Activated naive CD8-positive, alpha-beta T cell treated with anti-CD3 and anti-CD28 coated beads, Interleukin-2, amount 50 U/mL, for 24 hours (primary cell): ENCODE data around the gene FOXO6.
"Not testable (repeated sequence)": the region's sequence is repeated elsewhere in the genome, so short reads cannot be mapped to it uniquely, and the experiment has no call there.

Experiments
- ATAC-seq: fragments of 150-1000 bp; cut with Tn5 transposase; one replicate; pipeline ENCODE4 v1.10.0; 2021
- DNase-seq: peaks from one replicate; pipeline ENCODE4 v3.0.0; 2021
- H3K27ac Mint-ChIP-seq: one replicate; pipeline ENCODE4 v1.8.0; 2021; ENCODE audit warnings: mild to moderate bottlenecking, mixed read lengths
- H3K27me3 Mint-ChIP-seq: one replicate; pipeline ENCODE4 v1.8.0; 2021; ENCODE audit warnings: mixed read lengths
- H3K36me3 Mint-ChIP-seq: one replicate; pipeline ENCODE4 v1.8.0; 2021; ENCODE audit warnings: low read depth, mixed read lengths
- H3K4me1 Mint-ChIP-seq: one replicate; pipeline ENCODE4 v1.8.0; 2021; ENCODE audit warnings: mixed read lengths
- H3K4me3 Mint-ChIP-seq: one replicate; pipeline ENCODE4 v1.8.0; 2021; ENCODE audit warnings: mild to moderate bottlenecking, moderate library complexity, mixed read lengths
- H3K9me3 Mint-ChIP-seq: one replicate; pipeline ENCODE4 v1.8.0; 2021; ENCODE audit warnings: mixed read lengths

Gene FOXO6

DNA sequence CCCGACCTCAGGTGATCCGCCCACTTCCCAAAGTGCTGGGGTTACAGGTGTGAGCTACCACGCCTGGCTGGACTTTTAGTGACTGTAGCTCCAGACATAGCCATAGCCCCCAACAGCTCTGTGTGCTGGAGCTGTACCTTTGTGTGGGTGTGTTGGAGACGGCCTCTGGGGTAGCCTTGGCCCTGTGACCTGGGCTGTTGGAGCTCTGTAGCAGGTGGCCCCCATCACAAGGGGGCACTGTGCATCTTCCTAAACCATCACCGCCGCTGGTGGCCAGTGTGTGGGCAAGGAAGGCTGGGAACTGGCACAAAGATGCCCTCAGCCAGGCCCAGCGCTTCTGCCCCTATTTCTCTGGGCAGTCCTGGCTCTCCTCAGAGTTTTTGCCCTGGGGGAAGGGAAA is 38.4 kb upstream of the FOXO6 start:
- no peaks in the 10 kb centered on the region for H3K4me1 Mint-ChIP-seq
- H3K9me3 Mint-ChIP-seq: no peaks in the 10 kb centered on the region
- ATAC-seq: peak; percentile 64
- no peaks in the 10 kb centered on the region for H3K36me3 Mint-ChIP-seq
- no peak overlapping the region for H3K4me3 Mint-ChIP-seq
- peak; percentile 42 for DNase-seq
- no peaks in the 10 kb centered on the region for H3K27me3 Mint-ChIP-seq
- H3K27ac Mint-ChIP-seq: no peak overlapping the region

- no peaks in the 10 kb centered on the region for H3K9me3 Mint-ChIP-seq
- no peaks in the 10 kb centered on the region for H3K36me3 Mint-ChIP-seq
- no peaks in the 10 kb centered on the region for H3K4me1 Mint-ChIP-seq
- H3K27me3 Mint-ChIP-seq: no peaks in the 10 kb centered on the region
- DNase-seq (no peak), ATAC-seq (no peak)
- H3K27ac Mint-ChIP-seq: no peak overlapping the region
- no peak overlapping the region for H3K4me3 Mint-ChIP-seq
Measured at GRCh38 chr1:41323243-41323642, 38.0 kb upstream of the FOXO6 start.

- no peaks in the 10 kb centered on the region for H3K27me3 Mint-ChIP-seq
- no peak overlapping the region for H3K27ac Mint-ChIP-seq
- H3K4me1 Mint-ChIP-seq: no peaks in the 10 kb centered on the region
- no peak overlapping the region for H3K4me3 Mint-ChIP-seq
- DNase-seq: no peak
- no peak for ATAC-seq
- no peaks in the 10 kb centered on the region for H3K36me3 Mint-ChIP-seq
- no peaks in the 10 kb centered on the region for H3K9me3 Mint-ChIP-seq
Measured at GRCh38 chr1:41325801-41326200, 35.4 kb upstream of the FOXO6 start.

- ATAC-seq (no peak), DNase-seq (no peak)
- Mint-ChIP-seq H3K9me3 (no peaks in the 10 kb centered on the region), H3K27me3 (peaks cover 7% of the 10 kb centered on the region), H3K4me3 (no peak overlapping the region), H3K27ac (no peak overlapping the region), H3K4me1 (no peaks in the 10 kb centered on the region), H3K36me3 (no peaks in the 10 kb centered on the region)
Measured at GRCh38 chr1:41327383-41327999, 33.7 kb upstream of the FOXO6 start.

DNA sequence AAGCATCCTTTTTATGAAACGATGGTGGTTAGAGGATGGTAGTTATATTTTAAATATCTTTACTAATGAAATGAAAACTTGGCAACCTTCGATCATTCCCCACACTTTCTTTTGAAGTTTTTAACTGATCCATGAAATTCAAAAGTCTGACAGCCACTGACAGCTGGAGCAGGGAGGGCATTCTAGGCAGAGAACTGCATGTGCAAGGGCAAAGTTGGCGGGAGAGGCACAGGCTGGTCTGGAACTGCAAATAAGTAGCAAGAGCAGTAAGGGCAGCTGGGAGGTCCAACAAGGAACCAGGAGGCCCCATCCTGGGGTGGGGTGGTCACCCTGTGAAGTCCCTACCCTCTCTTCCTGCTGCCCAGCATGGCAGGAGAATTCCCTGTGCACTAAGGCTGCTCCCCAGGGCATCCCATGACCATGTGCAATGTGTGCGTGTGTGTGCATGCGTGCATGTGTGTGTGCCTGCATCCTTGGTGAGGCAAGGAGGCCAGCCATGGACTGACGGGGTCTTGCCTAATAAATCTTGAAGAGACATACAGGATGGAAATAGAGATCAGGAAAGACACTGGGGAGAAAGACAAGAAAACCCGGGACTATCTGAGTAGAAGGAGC is 33.1 kb upstream of the FOXO6 start:
- DNase-seq: no peak
- no peak for ATAC-seq
- H3K4me1 Mint-ChIP-seq: peaks cover 2% of the 10 kb centered on the region
- no peak overlapping the region for H3K4me3 Mint-ChIP-seq
- H3K27me3 Mint-ChIP-seq: peaks cover 7% of the 10 kb centered on the region
- no peaks in the 10 kb centered on the region for H3K9me3 Mint-ChIP-seq
- no peak overlapping the region for H3K27ac Mint-ChIP-seq
- H3K36me3 Mint-ChIP-seq: no peaks in the 10 kb centered on the region

DNA sequence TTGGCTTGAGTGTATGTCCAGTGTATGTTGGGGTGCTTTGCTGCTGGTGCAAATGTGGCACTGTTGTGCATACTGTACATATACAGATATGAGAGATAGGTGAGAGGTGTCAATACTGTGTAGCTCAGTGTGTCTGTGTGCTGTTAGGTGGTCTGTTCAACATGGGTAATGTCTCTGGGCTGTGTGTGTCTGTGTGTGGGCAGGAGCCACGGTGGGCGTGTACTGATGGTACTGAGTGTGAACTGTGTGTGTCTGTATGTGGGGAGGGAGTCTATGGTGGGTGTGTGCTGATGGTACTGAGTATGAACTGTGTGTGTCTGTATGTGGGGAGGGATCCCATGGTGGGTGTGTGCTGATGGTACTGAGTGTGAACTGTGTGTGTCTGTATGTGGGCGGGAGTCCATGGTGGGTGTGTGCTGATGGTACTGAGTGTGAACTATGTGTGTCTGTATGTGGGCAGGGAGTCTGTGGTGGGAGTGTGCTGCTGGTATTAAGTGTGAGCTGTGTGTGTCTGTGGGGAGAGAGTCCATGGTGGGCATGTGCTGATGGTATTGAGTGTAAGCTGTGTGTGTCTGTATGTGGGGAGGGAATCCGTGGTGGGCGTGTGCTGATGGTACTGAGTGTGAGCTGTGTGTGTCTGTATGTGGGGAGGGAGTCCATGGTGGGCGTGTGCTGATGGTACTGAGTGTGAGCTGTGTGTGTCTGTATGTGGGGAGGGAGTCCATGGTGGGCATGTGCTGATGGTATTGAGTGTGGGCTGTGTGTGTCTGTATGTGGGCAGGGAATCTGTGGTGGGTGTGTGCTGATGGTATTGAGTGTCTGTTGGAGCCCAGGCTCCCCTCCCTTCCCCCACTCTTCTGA is 32.2 kb upstream of the FOXO6 start:
- H3K27me3 Mint-ChIP-seq: peaks cover 7% of the 10 kb centered on the region
- no peak overlapping the region for H3K27ac Mint-ChIP-seq
- no peaks in the 10 kb centered on the region for H3K9me3 Mint-ChIP-seq
- DNase-seq: no peak
- no peak for ATAC-seq
- peaks cover 4% of the 10 kb centered on the region for H3K4me1 Mint-ChIP-seq
- no peak overlapping the region for H3K4me3 Mint-ChIP-seq
- no peaks in the 10 kb centered on the region for H3K36me3 Mint-ChIP-seq

GRCh38 chr1:41329662-41330587 is 31.3 kb upstream of the FOXO6 start:
- H3K36me3 Mint-ChIP-seq: no peaks in the 10 kb centered on the region
- ATAC-seq (no peak), DNase-seq (no peak)
- no peak overlapping the region for H3K4me3 Mint-ChIP-seq
- peaks cover 7% of the 10 kb centered on the region for H3K27me3 Mint-ChIP-seq
- no peaks in the 10 kb centered on the region for H3K9me3 Mint-ChIP-seq
- peaks cover 4% of the 10 kb centered on the region for H3K4me1 Mint-ChIP-seq
- H3K27ac Mint-ChIP-seq: no peak overlapping the region

GRCh38 chr1:41330588-41331545 is 30.4 kb upstream of the FOXO6 start:
- Mint-ChIP-seq H3K9me3 (no peaks in the 10 kb centered on the region), H3K27me3 (peaks cover 7% of the 10 kb centered on the region), H3K4me1 (peaks cover 4% of the 10 kb centered on the region), H3K36me3 (no peaks in the 10 kb centered on the region), H3K4me3 (no peak overlapping the region), H3K27ac (no peak overlapping the region)
- ATAC-seq: no peak
- DNase-seq: no peak

GRCh38 chr1:41331546-41331917 is 29.7 kb upstream of the FOXO6 start:
- no peaks in the 10 kb centered on the region for H3K9me3 Mint-ChIP-seq
- peaks cover 12% of the 10 kb centered on the region for H3K27me3 Mint-ChIP-seq
- ATAC-seq (no peak), DNase-seq (no peak)
- no peak overlapping the region for H3K4me3 Mint-ChIP-seq
- H3K36me3 Mint-ChIP-seq: no peaks in the 10 kb centered on the region
- H3K4me1 Mint-ChIP-seq: peaks cover 4% of the 10 kb centered on the region
- H3K27ac Mint-ChIP-seq: no peak overlapping the region

GRCh38 chr1:41332161-41332560 is 29.1 kb upstream of the FOXO6 start:
- not testable (repeated sequence) for DNase-seq, H3K4me1 Mint-ChIP-seq, H3K4me3 Mint-ChIP-seq, ATAC-seq, H3K36me3 Mint-ChIP-seq, H3K27ac Mint-ChIP-seq, H3K9me3 Mint-ChIP-seq
- peaks cover 17% of the 10 kb centered on the region for H3K27me3 Mint-ChIP-seq

- DNase-seq (peak; percentile 15), ATAC-seq (peak; percentile 74)
Measured at GRCh38 chr1:41333146-41333784, 28.0 kb upstream of the FOXO6 start.

GRCh38 chr1:41338820-41339219 is 22.4 kb upstream of the FOXO6 start:
- Mint-ChIP-seq H3K36me3 (no peaks in the 10 kb centered on the region), H3K4me3 (no peak overlapping the region), H3K27me3 (peaks cover 32% of the 10 kb centered on the region), H3K9me3 (peaks cover 9% of the 10 kb centered on the region), H3K4me1 (peaks cover 3% of the 10 kb centered on the region), H3K27ac (no peak overlapping the region)
- DNase-seq: no peak
- no peak for ATAC-seq

More at GRCh38 chr1:41333146-41333784, 28.0 kb upstream of the FOXO6 start:
- Mint-ChIP-seq H3K27me3 (peaks cover 23% of the 10 kb centered on the region), H3K4me3 (no peak overlapping the region), H3K4me1 (peaks cover 4% of the 10 kb centered on the region), H3K36me3 (no peaks in the 10 kb centered on the region), H3K27ac (no peak overlapping the region), H3K9me3 (no peaks in the 10 kb centered on the region)
